KMS-11 (cell line): Measurements from ENCODE around the gene LEO1.

Experiments
- H2AFZ ChIP-seq: fragments of 200-600 bp; sonication (generic); 2 replicates; pipeline ENCODE4 v1.6.1; 2016; ENCODE audit warnings: antibody characterized with exemption, mixed run types, low read depth
- H3K27ac ChIP-seq: fragments of 200-600 bp; sonication (generic); 2 replicates; pipeline ENCODE4 v1.6.1; 2016; ENCODE audit warnings: mild to moderate bottlenecking, mixed run types
- H3K27me3 ChIP-seq: fragments of 200-600 bp; sonication (generic); 2 replicates; pipeline ENCODE4 v1.6.1; 2017; ENCODE audit warnings: mild to moderate bottlenecking, low read depth, mixed run types, moderate library complexity; ENCODE audit not compliant: insufficient read depth
- H3K36me3 ChIP-seq: fragments of 200-600 bp; sonication (generic); 2 replicates; pipeline ENCODE4 v1.6.1; 2017; ENCODE audit warnings: mild to moderate bottlenecking, mixed run types; ENCODE audit not compliant: insufficient read depth
- H3K4me1 ChIP-seq: fragments of 200-600 bp; sonication (generic); 2 replicates; pipeline ENCODE4 v1.6.1; 2016; ENCODE audit warnings: mild to moderate bottlenecking, low read depth, mixed run types; ENCODE audit not compliant: poor library complexity, severe bottlenecking
- H3K4me2 ChIP-seq: fragments of 200-600 bp; sonication (generic); 2 replicates; pipeline ENCODE4 v1.7.0; 2016; ENCODE audit warnings: mild to moderate bottlenecking, mixed run types
- H3K4me3 ChIP-seq: fragments of 200-600 bp; sonication (generic); IDR thresholded peaks from 2 replicates; pipeline ENCODE4 v1.6.1; 2017; ENCODE audit warnings: low read depth, low read length, mixed read lengths; ENCODE audit not compliant: insufficient read depth
- H3K79me2 ChIP-seq: fragments of 200-600 bp; sonication (generic); 2 replicates; pipeline ENCODE4 v1.6.1; 2016; ENCODE audit warnings: low read depth, mixed run types; ENCODE audit not compliant: insufficient read depth
- H3K9ac ChIP-seq: fragments of 200-600 bp; sonication (generic); 2 replicates; pipeline ENCODE4 v1.6.1; 2016; ENCODE audit warnings: mild to moderate bottlenecking, mixed run types
- H4K20me1 ChIP-seq: fragments of 200-600 bp; sonication (generic); 2 replicates; pipeline ENCODE4 v1.6.1; 2016; ENCODE audit warnings: mild to moderate bottlenecking, mixed run types; ENCODE audit not compliant: insufficient read depth
- CTCF ChIP-seq: fragments of 200-600 bp; sonication (generic); conservative IDR thresholded peaks from 2 replicates; pipeline ENCODE4 v1.6.1; 2017; ENCODE audit warnings: low read depth, mild to moderate bottlenecking, antibody characterized with exemption, low read length, moderate library complexity, mixed read lengths

LEO1 gene

GRCh38 chr15:52013151-52013791, 41.7 kb upstream of the LEO1 start:
- no peak overlapping the region for H3K4me2 ChIP-seq
- no peak overlapping the region for H2AFZ ChIP-seq
- H3K27ac ChIP-seq, result no peak overlapping the region
- no peaks in the 10 kb centered on the region for H3K36me3 ChIP-seq
- no peak for TF ChIP-seq CTCF
- H4K20me1 ChIP-seq, result no peaks in the 10 kb centered on the region
- no peak overlapping the region for H3K4me3 ChIP-seq
- no peaks in the 10 kb centered on the region for H3K27me3 ChIP-seq
- H3K9ac ChIP-seq, result no peak overlapping the region
- H3K79me2 ChIP-seq, result no peaks in the 10 kb centered on the region
- no peaks in the 10 kb centered on the region for H3K4me1 ChIP-seq

DNA sequence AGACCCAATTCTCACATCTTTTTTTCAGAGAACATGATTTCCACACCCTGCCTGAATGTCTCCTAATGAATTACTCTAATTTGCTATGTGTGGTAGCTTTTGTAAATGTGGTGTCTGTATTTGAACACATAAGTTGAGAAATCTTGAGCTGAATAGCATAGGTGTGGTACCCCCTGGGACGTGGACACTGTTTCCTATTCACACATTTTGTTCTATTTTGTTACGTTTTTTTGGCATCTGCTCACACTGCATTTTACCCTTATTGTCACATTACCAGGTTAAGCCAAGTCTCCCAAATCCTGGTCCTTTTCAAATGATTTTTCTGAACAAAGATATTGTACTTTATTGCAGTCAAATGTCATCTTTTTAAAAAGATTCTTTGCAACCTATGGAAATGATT, 40.6 kb upstream of the LEO1 start:
- no peak for TF ChIP-seq CTCF
- Histone ChIP-seq H3K4me1 (no peaks in the 10 kb centered on the region), H3K79me2 (no peaks in the 10 kb centered on the region), H3K9ac (no peak overlapping the region), H3K4me2 (no peak overlapping the region), H2AFZ (no peak overlapping the region), H3K36me3 (no peaks in the 10 kb centered on the region), H4K20me1 (no peaks in the 10 kb centered on the region), H3K27me3 (no peaks in the 10 kb centered on the region), H3K4me3 (no peak overlapping the region), H3K27ac (no peak overlapping the region)

DNA sequence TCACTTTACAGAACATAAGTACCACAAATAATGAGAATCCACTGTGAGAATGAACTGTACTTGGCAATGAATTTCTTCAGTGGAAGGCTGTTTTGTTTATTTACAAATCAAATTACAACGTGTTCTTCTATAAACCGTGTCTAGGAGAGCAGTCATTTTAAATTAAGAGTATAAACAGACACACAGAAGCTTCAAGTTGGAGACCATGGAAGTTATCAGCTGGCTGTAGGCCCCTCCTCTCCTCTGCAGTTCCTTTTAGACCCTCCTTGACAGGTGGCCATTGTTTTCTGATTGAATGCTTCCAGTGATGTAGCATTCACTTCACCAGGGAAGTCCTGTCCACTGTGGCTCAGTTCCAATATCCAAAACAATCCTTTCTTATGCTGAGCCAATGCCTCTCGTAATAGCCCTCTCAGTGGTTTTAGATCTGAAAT, 40.1 kb upstream of the LEO1 start:
- H2AFZ ChIP-seq, result no peak overlapping the region
- no peak overlapping the region for H3K4me3 ChIP-seq
- no peaks in the 10 kb centered on the region for H3K36me3 ChIP-seq
- no peaks in the 10 kb centered on the region for H3K4me1 ChIP-seq
- no peaks in the 10 kb centered on the region for H3K27me3 ChIP-seq
- H3K79me2 ChIP-seq, result no peaks in the 10 kb centered on the region
- H3K9ac ChIP-seq, result no peak overlapping the region
- no peaks in the 10 kb centered on the region for H4K20me1 ChIP-seq
- no peak overlapping the region for H3K4me2 ChIP-seq
- H3K27ac ChIP-seq, result no peak overlapping the region
- no peak for TF ChIP-seq CTCF

DNA sequence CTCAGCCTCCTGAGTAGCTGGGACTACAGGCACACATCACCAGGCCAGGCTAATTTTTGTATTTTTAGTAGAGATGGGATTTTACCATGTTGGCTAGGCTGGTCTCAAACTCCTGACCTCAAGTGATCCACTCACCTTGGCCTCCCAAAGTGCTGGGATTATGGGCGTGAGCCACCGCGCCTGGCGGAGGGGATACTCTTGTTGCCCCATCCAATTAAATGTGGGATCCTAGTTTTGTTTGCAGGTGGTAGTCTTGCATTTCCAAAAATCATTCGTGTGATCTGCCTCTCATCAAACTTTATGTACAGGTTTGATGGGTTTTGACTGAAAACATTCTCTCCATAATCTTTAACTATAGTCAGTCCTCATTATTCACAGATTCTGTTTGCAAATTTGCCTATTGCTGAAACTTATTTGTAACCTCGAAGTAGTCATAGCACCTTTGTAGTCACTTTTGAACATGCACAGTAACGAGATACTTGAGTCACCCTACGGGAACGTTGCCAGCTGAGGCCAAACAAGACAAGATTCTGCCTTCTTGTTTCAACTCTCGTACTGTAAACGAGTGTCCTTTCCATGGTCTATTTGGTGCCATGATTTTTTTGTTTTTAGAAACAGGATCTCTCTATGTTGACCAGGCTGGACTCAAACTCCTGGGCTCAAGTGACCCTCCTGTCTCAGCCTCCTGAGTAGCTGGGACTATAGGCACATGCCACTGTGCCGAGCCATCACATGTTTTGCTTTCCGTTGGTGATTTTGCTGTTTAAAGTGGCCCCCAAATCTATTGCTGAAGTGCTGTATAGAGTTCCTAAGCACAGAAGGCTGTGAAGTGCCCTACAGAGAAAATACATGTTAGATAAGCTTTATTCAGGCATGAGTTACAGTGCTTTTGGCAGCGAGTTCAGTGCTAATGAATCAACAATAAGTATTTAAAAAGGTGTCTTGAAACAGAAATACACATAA, 39.3 kb upstream of the LEO1 start:
- Histone ChIP-seq H3K4me2 (no peak overlapping the region), H3K4me3 (no peak overlapping the region)

More for the DNA sequence above, 39.3 kb upstream of the LEO1 start:
- Histone ChIP-seq H4K20me1 (no peaks in the 10 kb centered on the region), H3K79me2 (no peaks in the 10 kb centered on the region), H3K9ac (no peak overlapping the region), H3K27me3 (no peaks in the 10 kb centered on the region), H2AFZ (no peak overlapping the region), H3K4me1 (no peaks in the 10 kb centered on the region), H3K27ac (no peak overlapping the region), H3K36me3 (no peaks in the 10 kb centered on the region)
- TF ChIP-seq CTCF, result no peak
